Germinal center (tissue), 1 donor: ENCODE results near the gene E4F1.
"Not testable (repeated sequence)": the region's sequence is repeated elsewhere in the genome, so short reads cannot be mapped to it uniquely, and the experiment has no call there.

Experiments
- DNase-seq: peaks from one replicate; pipeline ENCODE4 v3.0.0; 2012; ENCODE audit warnings: mixed read lengths, low spot score

The E4F1 gene

GRCh38 chr16:2231016-2231931 lies 7.9 kb downstream of the E4F1 start:
- no peak for DNase-seq

- no peak for DNase-seq
Observed at GRCh38 chr16:2232094-2232990, 9.0 kb downstream of the E4F1 start.

GRCh38 chr16:2233046-2233775 lies 9.8 kb downstream of the E4F1 start:
- no peak for DNase-seq

- peak; percentile 39 for DNase-seq
Observed at GRCh38 chr16:2233872-2234812, 10.8 kb downstream of the E4F1 start.

GRCh38 chr16:2234813-2235170 lies 11.4 kb downstream of the E4F1 start:
- DNase-seq, result no peak

GRCh38 chr16:2235234-2235651 lies 11.9 kb downstream of the E4F1 start:
- DNase-seq, result no peak

GRCh38 chr16:2235695-2236336 lies 12.4 kb downstream of the E4F1 start:
- DNase-seq, result no peak

GRCh38 chr16:2236337-2237101 lies 13.1 kb downstream of the E4F1 start, which contains the start of gene DNASE1L2:
TSS of gene DNASE1L2 (plus strand) at chr16:2236444. CDS start at chr16:2236817, 373 bp downstream.
- DNase-seq, result no peak

GRCh38 chr16:2237102-2237482 lies 13.7 kb downstream of the E4F1 start:
- DNase-seq, result no peak

- no peak for DNase-seq
Observed at GRCh38 chr16:2237493-2238149, 14.2 kb downstream of the E4F1 start.

- no peak for DNase-seq
Observed at GRCh38 chr16:2238150-2238837, 14.9 kb downstream of the E4F1 start.

GRCh38 chr16:2238838-2239675 lies 15.7 kb downstream of the E4F1 start:
- DNase-seq, result no peak

GRCh38 chr16:2240331-2240730 lies 16.9 kb downstream of the E4F1 start:
- not testable (repeated sequence) for DNase-seq

- DNase-seq, result no peak
Observed at GRCh38 chr16:2242598-2242997, 19.2 kb downstream of the E4F1 start.

- DNase-seq, result no peak
Observed at GRCh38 chr16:2243031-2243528, 19.7 kb downstream of the E4F1 start.

- no peak for DNase-seq
Observed at GRCh38 chr16:2243781-2244180, 20.4 kb downstream of the E4F1 start.

GRCh38 chr16:2244301-2244700 lies 20.9 kb downstream of the E4F1 start:
- no peak for DNase-seq
